Amniotic epithelial cell (primary cell): ENCODE results near the gene WNT7A.

ENCODE experiments used
- DNase-seq: peaks from one replicate; pipeline ENCODE4 v3.0.0-alpha.2; 2010; ENCODE audit warnings: low read depth

The WNT7A gene

GRCh38 chr3:13827256-13827655 lies 52.6 kb downstream of the WNT7A start:
- no peak for DNase-seq

GRCh38 chr3:13826672-13827071 lies 53.2 kb downstream of the WNT7A start:
- no peak for DNase-seq

DNA sequence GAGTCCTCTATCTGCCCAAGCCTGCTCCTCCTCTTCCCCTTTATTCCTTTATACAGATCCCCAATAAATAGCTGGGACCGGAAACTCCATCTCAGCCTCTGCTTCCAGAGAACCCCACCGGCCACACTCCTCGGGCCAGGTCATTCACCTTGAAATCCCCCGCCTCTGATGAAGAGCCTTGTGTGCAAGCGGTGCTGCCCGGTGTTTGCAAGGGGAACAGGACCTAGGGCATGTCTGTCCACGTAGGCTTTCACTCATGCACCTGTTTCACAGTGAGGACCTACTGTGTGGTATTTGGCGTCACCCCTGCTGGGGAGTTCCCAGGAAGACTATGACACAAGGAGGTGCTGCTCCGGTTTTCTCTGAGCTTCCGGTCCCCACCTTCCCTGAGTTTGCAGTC lies 54.0 kb downstream of the WNT7A start:
- DNase-seq: no peak

GRCh38 chr3:13825311-13825579 lies 54.6 kb downstream of the WNT7A start:
- no peak for DNase-seq

GRCh38 chr3:13824521-13825310 lies 55.2 kb downstream of the WNT7A start:
- DNase-seq: no peak

DNA sequence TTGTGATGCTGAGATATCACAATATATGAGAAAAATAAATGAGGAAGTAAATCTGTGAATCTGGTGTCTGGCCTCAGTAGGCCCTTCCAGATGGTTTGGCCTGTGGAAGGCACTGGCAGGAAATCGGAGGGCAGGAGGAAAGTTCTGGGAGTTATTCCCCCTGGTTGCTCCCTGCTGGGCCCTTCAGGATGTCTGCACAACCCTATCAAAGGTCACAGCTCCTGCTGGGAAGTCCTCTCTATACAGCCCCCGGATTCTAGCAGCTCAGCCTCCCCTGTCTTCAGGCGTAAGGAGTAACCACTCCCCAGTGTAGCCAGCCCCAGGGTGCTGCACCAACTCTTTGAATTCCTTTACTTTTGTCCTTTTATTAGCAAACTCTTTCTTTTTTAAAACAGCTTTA lies 56.2 kb downstream of the WNT7A start:
- DNase-seq: no peak

DNA sequence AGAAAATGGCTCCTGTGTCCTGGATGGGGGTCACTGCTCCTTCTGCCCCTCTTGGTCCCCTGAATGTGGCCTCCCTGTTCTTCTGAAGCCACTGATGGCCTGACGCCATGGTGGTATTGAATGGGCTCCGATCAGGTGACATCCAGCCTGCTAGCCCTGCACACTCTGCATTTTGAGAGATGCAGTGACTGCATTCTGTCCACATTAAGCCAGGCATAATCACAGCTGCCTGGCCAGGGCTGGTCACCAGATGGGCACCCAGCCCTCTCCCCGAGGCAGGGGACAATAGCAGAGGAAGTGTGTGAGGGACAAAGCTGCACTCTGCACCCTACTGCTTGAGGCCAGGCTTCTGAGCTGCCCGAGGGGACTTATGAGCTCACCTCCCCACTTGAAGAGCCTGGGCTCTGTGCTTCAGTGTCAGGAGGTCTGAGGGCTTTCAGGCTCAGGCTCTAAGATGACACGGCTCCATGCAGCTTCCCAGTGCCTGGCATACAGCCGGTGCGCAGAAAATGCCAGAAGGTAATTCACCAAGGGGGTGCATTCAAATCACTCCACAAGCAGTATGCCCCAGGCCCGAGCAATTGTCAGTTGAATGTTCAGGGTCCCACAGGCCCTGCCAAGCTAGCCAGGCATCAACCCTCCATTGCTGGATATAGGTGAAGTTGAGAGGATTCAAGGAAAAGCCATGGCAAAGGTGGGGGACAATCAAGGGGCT lies 56.8 kb downstream of the WNT7A start:
- DNase-seq: no peak

GRCh38 chr3:13822042-13822441 lies 57.8 kb downstream of the WNT7A start:
- DNase-seq: no peak

- no peak for DNase-seq
Measured at GRCh38 chr3:13821126-13821525, 58.7 kb downstream of the WNT7A start.

GRCh38 chr3:13818919-13819318 lies 61.0 kb downstream of the WNT7A start:
- DNase-seq: no peak

DNA sequence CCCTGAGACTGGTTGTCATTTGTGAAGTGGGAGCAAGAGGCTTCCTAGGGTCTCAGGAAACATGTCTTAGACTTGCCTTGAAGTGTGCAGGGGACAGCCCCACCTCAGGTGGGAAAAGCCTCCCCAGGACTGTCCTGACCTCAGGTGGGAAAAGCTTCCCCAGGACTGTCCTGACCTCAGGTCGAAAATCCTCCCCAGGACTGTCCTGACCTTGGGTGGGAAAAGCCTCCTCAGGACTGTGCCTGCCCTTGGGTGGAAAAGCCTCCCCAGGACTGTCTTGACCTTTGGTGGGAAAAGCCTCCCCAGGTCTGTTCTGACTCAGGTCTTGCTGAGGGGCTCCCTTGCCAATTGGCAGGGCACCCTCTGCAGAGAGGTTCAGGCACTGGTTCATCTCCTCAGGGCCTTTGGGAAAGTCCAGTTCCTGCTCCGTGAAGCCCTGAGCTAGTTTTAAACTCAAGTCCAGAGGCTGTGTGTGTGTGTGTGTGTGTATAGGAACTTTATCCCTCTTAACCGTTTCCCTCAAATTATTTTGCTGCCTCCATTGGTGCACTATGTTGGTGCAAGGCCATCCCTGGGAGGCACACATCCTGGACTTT lies 64.7 kb downstream of the WNT7A start:
- no peak for DNase-seq

GRCh38 chr3:13812034-13812471 lies 67.8 kb downstream of the WNT7A start:
- no peak for DNase-seq

- DNase-seq: no peak
Measured at GRCh38 chr3:13811614-13812013, 68.3 kb downstream of the WNT7A start.

- no peak for DNase-seq
Measured at GRCh38 chr3:13808550-13808949, 71.3 kb downstream of the WNT7A start.

GRCh38 chr3:13801361-13802204 lies 78.3 kb downstream of the WNT7A start:
- DNase-seq: no peak

GRCh38 chr3:13800064-13800463 lies 79.8 kb downstream of the WNT7A start:
- no peak for DNase-seq

DNA sequence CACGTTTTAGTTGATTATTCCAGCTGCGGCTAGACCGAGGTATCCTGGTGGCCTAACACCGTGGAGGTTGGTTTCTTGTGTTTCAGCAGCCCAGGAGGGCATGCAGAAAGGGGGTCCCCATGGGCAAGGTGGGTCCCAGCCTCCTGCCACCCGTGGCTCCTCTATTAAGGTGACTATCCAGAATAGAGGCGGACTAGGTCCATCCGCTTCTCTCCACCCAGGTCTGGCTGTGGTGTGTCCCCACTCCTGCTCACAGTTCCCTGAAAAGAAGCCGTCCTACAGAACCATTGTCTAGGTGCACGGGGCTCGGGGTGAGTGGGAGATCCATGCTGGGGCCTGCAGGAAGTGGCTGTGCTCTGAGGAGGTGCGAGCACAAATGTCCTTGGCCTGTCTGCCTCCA lies 81.5 kb downstream of the WNT7A start:
- no peak for DNase-seq

DNA sequence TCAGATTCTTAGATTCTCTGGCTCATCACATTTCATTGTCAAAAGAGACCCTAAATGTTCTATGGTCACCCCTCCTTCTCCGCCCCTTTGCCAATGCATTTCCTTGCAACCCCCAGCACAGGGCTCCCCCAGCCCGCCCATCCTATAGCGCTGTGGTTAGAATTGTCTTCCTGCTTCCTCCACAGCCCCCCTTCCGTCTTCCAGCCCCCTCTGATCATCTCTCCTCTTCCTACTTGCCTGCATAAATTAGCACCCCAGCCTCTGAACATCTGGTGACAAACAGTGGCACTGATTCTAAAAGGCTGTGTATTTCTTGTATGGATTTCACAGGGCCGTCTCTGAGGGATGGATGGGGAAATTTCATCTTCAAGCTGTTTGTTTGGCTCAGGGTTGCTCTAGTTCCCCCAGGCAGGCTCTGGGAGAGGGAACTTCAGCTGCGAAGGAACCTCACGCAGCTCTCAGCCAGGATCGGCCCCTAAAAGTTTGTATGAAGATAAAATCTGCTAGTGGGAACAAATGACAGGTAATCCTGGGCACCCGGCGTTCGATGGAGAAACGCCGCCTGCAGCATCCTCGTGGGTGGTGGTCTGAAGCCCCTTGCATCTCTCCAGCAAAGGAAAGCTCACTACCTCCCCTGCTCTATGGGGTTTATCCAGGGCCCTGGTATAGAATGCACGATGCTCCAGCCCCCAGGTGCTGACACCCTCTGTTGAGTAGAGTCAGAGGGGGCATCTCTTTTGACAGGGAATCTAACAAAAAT lies 83.0 kb downstream of the WNT7A start:
- no peak for DNase-seq

DNA sequence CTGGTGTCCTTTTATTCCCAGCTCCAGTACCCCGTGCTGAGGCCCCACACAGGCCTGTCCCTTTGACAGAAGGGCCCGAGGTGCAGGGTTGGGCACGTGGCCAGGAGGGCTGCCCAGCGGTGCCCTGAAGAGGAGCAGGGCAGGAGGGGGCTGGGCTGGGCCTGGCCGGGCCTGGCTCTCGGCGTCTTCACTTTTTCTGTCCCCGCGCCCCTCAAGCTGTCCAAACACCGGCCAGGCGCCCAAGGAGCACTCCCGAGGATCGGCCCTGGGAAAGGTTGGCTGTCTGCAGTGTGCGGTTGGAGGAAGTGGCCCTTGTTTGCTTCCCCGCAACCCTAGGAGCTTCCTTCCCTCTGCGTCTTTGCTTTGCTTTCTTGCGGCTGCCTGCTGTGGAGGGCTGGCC lies 84.1 kb downstream of the WNT7A start:
- no peak for DNase-seq

DNA sequence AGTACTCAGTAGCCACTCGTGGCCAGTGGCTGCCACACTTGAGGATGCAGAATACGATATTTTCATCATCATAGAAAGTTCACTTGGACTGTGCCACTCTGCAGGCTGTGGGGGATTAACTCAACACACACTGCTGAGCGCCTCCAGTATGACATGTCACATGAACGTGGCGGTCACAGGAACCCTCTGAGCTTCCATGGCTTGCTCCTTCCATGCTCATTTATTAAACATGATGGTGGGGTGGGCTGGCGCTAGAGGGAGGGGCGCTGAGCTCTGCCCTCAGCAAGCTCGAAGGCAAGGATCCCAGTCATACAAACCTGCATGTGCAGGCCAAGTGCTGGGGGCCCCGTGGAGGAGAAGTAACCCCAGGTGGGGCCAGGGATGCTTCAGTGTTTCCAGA lies 85.5 kb downstream of the WNT7A start:
- no peak for DNase-seq

DNA sequence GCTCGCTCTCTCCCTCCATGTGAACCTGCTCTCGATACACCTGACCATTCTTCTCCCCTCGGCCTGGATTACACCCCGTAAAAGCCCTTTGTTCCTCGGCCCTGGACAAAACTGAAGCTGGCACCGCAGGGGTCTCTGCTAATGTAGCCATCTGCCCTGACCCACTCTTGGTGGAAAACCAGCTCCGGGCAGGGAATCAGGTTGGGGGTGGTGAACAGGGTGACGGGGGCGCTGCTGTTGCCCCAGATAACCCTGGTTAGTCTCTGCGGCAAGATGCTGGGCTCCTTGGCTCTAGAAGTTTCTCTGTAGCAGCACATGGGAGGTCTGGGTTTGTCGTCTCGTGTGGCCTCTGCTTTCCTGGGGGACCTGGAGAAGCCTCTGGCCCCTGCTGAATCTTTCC lies 86.4 kb downstream of the WNT7A start:
- DNase-seq: no peak
